ENCODE data around the gene RNU11. TPM values are rescaled to one million over a fixed set of nuclear protein-coding genes. Genes with fewer than 3 reads are reported as not detected.

RNU11 gene
- total and polyA plus RNA-seq, 2 experiments from 2014 or later, result not detected

- no peak for DNase-seq
- H3K27ac ChIP-seq, result no peak overlapping the region
- WGBS, 2 experiments (ENCODE audit: low coverage in 1 of 2, low lambda C conversion rate in 2 of 2, missing lambda C conversion rate in 2 of 2), result 94 to 98% methylated on average over 6 of the region's 6 CpGs
- H3K4me3 ChIP-seq, result no peak overlapping the region
- H4K20me1 ChIP-seq (ENCODE audit: insufficient read depth), result no peaks in the 10 kb centered on the region
- H3K9ac ChIP-seq, result no peak overlapping the region
- no peak overlapping the region for H2AFZ ChIP-seq
- H3K9me3 ChIP-seq (ENCODE audit: low read depth), result no peaks in the 10 kb centered on the region
- in situ Hi-C loops (cut with MboI), result loop anchor here (25.0 kb wide), 1 partner anchor 193 kb away; no protein-coding TSS in a partner anchor
- no peaks in the 10 kb centered on the region for H3K79me2 ChIP-seq (ENCODE audit: insufficient read depth)
- H3F3A ChIP-seq (ENCODE audit: insufficient read depth), result peaks cover 14% of the 10 kb centered on the region
- TF ChIP-seq EZH2phosphoT487 (IDR thresholded peaks at IDR 0.05; ENCODE audit: insufficient read depth, low read depth) (no peak), EZH2 (IDR thresholded peaks at IDR 0.05; ENCODE audit: insufficient read depth, poor library complexity, severe bottlenecking) (no peak)
- H3K27me3 ChIP-seq (replicated peaks; ENCODE audit: insufficient read depth), result no peaks in the 10 kb centered on the region
- peaks cover 17% of the 10 kb centered on the region for H3K4me1 ChIP-seq (ENCODE audit: insufficient read depth)
- H3K36me3 ChIP-seq (ENCODE audit: low read depth), result no peaks in the 10 kb centered on the region; the same call in 1 of the 2 replicates
- H3K4me2 ChIP-seq (ENCODE audit: unreplicated experiment), result no peak overlapping the region
- H3K9me2 ChIP-seq (ENCODE audit: insufficient read depth), result no peaks in the 10 kb centered on the region
These were observed 43.4 kb upstream of the RNU11 start for GRCh38 chr1:28604962-28605361.

DNA sequence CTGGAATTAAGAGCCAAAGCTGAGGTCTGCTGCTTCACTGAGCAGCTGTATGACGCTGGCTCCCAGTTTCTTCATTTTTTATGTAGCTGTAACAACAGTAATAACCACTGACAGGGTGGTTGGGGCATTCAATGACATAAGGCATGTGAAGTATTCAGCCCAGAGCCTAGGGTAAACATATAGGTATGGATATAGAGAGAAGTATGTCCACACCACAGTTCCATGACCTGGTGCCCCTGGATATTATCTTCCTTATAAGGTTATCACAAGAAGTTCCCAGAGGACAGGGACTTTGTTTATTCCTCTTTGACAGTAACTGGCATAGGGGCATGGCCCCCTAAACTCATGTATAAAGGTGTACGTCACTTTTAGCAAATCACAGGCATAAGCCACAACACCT lies 41.6 kb upstream of the RNU11 start:
- H3K4me3 ChIP-seq, result no peak overlapping the region
- no peak overlapping the region for H3K27ac ChIP-seq
- peaks cover 3% of the 10 kb centered on the region; the same call in 1 of the 2 replicates for H3K36me3 ChIP-seq (ENCODE audit: low read depth)
- no peak for TF ChIP-seq EZH2phosphoT487 (IDR thresholded peaks at IDR 0.05; ENCODE audit: insufficient read depth, low read depth)
- TF ChIP-seq EZH2 (IDR thresholded peaks at IDR 0.05; ENCODE audit: insufficient read depth, poor library complexity, severe bottlenecking), result no peak
- no peak overlapping the region for H3K4me2 ChIP-seq (ENCODE audit: unreplicated experiment)
- no peak overlapping the region for H3K9ac ChIP-seq
- H3K27me3 ChIP-seq (replicated peaks; ENCODE audit: insufficient read depth), result no peaks in the 10 kb centered on the region
- no peaks in the 10 kb centered on the region for H3K79me2 ChIP-seq (ENCODE audit: insufficient read depth)
- H4K20me1 ChIP-seq (ENCODE audit: insufficient read depth), result no peaks in the 10 kb centered on the region
- peaks cover 14% of the 10 kb centered on the region for H3F3A ChIP-seq (ENCODE audit: insufficient read depth)
- in situ Hi-C loops (cut with MboI), result loop anchor here (25.0 kb wide), 1 partner anchor 194 kb away; no protein-coding TSS in a partner anchor
- 93 to 95% methylated on average over 2 of the region's 2 CpGs for WGBS, 2 experiments (ENCODE audit: low coverage in 1 of 2, low lambda C conversion rate in 2 of 2, missing lambda C conversion rate in 2 of 2)
- H2AFZ ChIP-seq, result no peak overlapping the region
- no peaks in the 10 kb centered on the region for H3K9me2 ChIP-seq (ENCODE audit: insufficient read depth)
- no peak for DNase-seq
- no peaks in the 10 kb centered on the region for H3K9me3 ChIP-seq (ENCODE audit: low read depth)
- peaks cover 10% of the 10 kb centered on the region for H3K4me1 ChIP-seq (ENCODE audit: insufficient read depth)

DNA sequence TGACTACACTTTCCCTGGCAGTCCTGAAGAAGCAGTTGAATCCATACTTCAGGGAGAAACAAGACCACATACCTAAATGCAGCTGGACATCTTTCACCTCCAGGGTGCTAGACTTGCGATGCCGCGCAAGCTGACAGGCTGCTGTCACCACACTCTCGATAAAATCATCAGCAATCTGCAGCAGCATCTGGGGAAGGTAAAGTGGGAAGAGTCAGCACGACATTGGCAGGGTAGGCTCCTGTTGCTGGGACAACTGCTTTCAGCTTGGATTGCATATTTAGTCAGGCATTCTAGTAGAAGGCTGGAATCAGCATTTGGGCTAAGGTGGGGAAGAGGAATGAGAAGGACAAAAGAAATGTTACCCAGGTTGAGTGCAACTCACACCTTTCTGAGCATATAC lies 35.2 kb upstream of the RNU11 start:
- WGBS, 2 experiments (ENCODE audit: low coverage in 1 of 2, low lambda C conversion rate in 2 of 2, missing lambda C conversion rate in 2 of 2), result 79 to 83% methylated on average over 5 of the region's 5 CpGs
- no peaks in the 10 kb centered on the region for H3F3A ChIP-seq (ENCODE audit: insufficient read depth)
- in situ Hi-C loops (cut with MboI), result loop anchor here (25.0 kb wide), 1 partner anchor 201 kb away; no protein-coding TSS in a partner anchor
- no peaks in the 10 kb centered on the region for H3K27me3 ChIP-seq (replicated peaks; ENCODE audit: insufficient read depth)
- H3K9ac ChIP-seq, result no peak overlapping the region
- H2AFZ ChIP-seq, result no peak overlapping the region
- no peaks in the 10 kb centered on the region for H3K9me2 ChIP-seq (ENCODE audit: insufficient read depth)
- no peak for TF ChIP-seq EZH2 (IDR thresholded peaks at IDR 0.05; ENCODE audit: insufficient read depth, poor library complexity, severe bottlenecking)
- TF ChIP-seq EZH2phosphoT487 (IDR thresholded peaks at IDR 0.05; ENCODE audit: insufficient read depth, low read depth), result no peak
- H3K9me3 ChIP-seq (ENCODE audit: low read depth), result no peaks in the 10 kb centered on the region
- no peaks in the 10 kb centered on the region for H4K20me1 ChIP-seq (ENCODE audit: insufficient read depth)
- H3K4me3 ChIP-seq, result no peak overlapping the region
- H3K4me2 ChIP-seq (ENCODE audit: unreplicated experiment), result no peak overlapping the region
- peaks cover 19% of the 10 kb centered on the region for H3K36me3 ChIP-seq (ENCODE audit: low read depth)
- no peaks in the 10 kb centered on the region for H3K79me2 ChIP-seq (ENCODE audit: insufficient read depth)
- no peaks in the 10 kb centered on the region for H3K4me1 ChIP-seq (ENCODE audit: insufficient read depth)
- H3K27ac ChIP-seq, result no peak overlapping the region
- no peak for DNase-seq

DNA sequence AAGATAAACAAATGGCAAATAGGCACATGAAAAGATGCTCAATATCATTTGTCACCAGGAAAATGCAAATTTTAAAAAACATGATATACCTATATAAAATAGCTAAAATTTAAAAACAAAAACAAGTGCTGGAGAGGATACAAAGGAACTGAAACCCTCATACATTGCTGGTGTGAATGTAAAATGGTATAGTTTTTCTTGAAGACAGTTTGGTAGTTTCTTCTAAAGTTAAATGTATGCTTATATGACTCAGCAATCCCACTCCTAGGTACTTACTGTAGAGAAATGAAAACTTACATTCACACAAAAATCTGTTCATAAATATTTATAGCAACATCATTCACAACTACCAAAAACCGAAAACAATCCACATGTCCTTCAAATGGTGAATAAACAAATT lies 16.7 kb upstream of the RNU11 start:
- DNase-seq, result no peak
- WGBS, 2 experiments (ENCODE audit: low coverage in 1 of 2, low lambda C conversion rate in 2 of 2, missing lambda C conversion rate in 2 of 2), result 95 to 97% methylated on average over 1 of the region's 1 CpG
- Histone ChIP-seq H3K27ac (no peak overlapping the region), H3K4me3 (no peak overlapping the region), H3K4me1 (ENCODE audit: insufficient read depth) (no peaks in the 10 kb centered on the region), H3K36me3 (ENCODE audit: low read depth) (no peaks in the 10 kb centered on the region), H3K27me3 (replicated peaks; ENCODE audit: insufficient read depth) (no peaks in the 10 kb centered on the region), H2AFZ (no peak overlapping the region), H4K20me1 (ENCODE audit: insufficient read depth) (no peaks in the 10 kb centered on the region), H3K9me3 (ENCODE audit: low read depth) (no peaks in the 10 kb centered on the region), H3K9me2 (ENCODE audit: insufficient read depth) (no peaks in the 10 kb centered on the region), H3K9ac (no peak overlapping the region), H3K4me2 (ENCODE audit: unreplicated experiment) (no peak overlapping the region), H3F3A (ENCODE audit: insufficient read depth) (no peaks in the 10 kb centered on the region), H3K79me2 (ENCODE audit: insufficient read depth) (peaks cover 30% of the 10 kb centered on the region)
- in situ Hi-C loops (cut with MboI), result no loop called here
- TF ChIP-seq EZH2phosphoT487 (IDR thresholded peaks at IDR 0.05; ENCODE audit: insufficient read depth, low read depth) (no peak), EZH2 (IDR thresholded peaks at IDR 0.05; ENCODE audit: insufficient read depth, poor library complexity, severe bottlenecking) (no peak)

- Histone ChIP-seq H3K4me2 (ENCODE audit: unreplicated experiment) (no peak overlapping the region), H3K27me3 (replicated peaks; ENCODE audit: insufficient read depth) (no peaks in the 10 kb centered on the region), H3F3A (ENCODE audit: insufficient read depth) (no peaks in the 10 kb centered on the region), H3K4me3 (no peak overlapping the region), H3K4me1 (ENCODE audit: insufficient read depth) (no peaks in the 10 kb centered on the region), H3K36me3 (ENCODE audit: low read depth) (no peaks in the 10 kb centered on the region), H3K9me2 (ENCODE audit: insufficient read depth) (no peaks in the 10 kb centered on the region), H3K9ac (no peak overlapping the region), H2AFZ (no peak overlapping the region), H3K9me3 (ENCODE audit: low read depth) (no peaks in the 10 kb centered on the region), H3K79me2 (ENCODE audit: insufficient read depth) (peaks cover 38% of the 10 kb centered on the region), H3K27ac (no peak overlapping the region), H4K20me1 (ENCODE audit: insufficient read depth) (no peaks in the 10 kb centered on the region)
- no peak for DNase-seq
- in situ Hi-C loops (cut with MboI), result no loop called here
- TF ChIP-seq EZH2phosphoT487 (IDR thresholded peaks at IDR 0.05; ENCODE audit: insufficient read depth, low read depth) (no peak), EZH2 (IDR thresholded peaks at IDR 0.05; ENCODE audit: insufficient read depth, poor library complexity, severe bottlenecking) (no peak)
- WGBS, 2 experiments (ENCODE audit: low coverage in 1 of 2, low lambda C conversion rate in 2 of 2, missing lambda C conversion rate in 2 of 2), result 96 to 97% methylated on average over 4 of the region's 4 CpGs
These were observed 15.8 kb upstream of the RNU11 start for GRCh38 chr1:28632560-28632959.

Data from GM23248 (cell line).